Measurements from ENCODE around the gene RANBP6.

Gene RANBP6

GRCh38 chr9:6007058-6007769 is 8.2 kb downstream of the RANBP6 start:
- peak; percentile 94 for DNase-seq

GRCh38 chr9:6006749-6007057 is 8.7 kb downstream of the RANBP6 start:
- no peak for DNase-seq

- DNase-seq: no peak
Measured at GRCh38 chr9:6000955-6001354, 14.5 kb downstream of the RANBP6 start.

GRCh38 chr9:5999443-6000101 is 15.9 kb downstream of the RANBP6 start:
- DNase-seq: no peak

GRCh38 chr9:5994493-5994892 is 20.9 kb downstream of the RANBP6 start:
- no peak for DNase-seq

- DNase-seq: no peak
Measured at GRCh38 chr9:5988265-5988664, 27.2 kb downstream of the RANBP6 start.

- DNase-seq: no peak
Measured at GRCh38 chr9:5983042-5983441, 32.4 kb downstream of the RANBP6 start.

GRCh38 chr9:5982317-5982716 is 33.1 kb downstream of the RANBP6 start:
- DNase-seq: no peak

GRCh38 chr9:5978523-5978922 is 36.9 kb downstream of the RANBP6 start:
- DNase-seq: no peak

GRCh38 chr9:5976674-5977397 is 38.6 kb downstream of the RANBP6 start:
- no peak for DNase-seq

GRCh38 chr9:5971740-5972139 is 43.7 kb downstream of the RANBP6 start:
- DNase-seq: no peak
